H4 (cell line): Measurements from ENCODE around the gene DUSP10. TPM values are rescaled to one million over a fixed set of nuclear protein-coding genes. Genes with fewer than 3 reads are reported as not detected.
A peak's percentile ranks its signal among the peaks of the same experiment; 100 is the strongest.

Source experiments
- DNase-seq: peaks from one replicate; pipeline ENCODE4 v3.0.0-alpha.2; 2015; ENCODE audit warnings: low spot score
- total RNA-seq: library from RNA; depleted of rRNA; stranded (reverse); fragments of >200 nt; shearing (Covaris generic); gene quantifications from 2 replicates; pipeline ENCODE4 v1.2.3, GENCODE V29; 2014

Gene DUSP10
- total RNA-seq, 1 experiment from 2014 or later, result 19.6 TPM

GRCh38 chr1:221765527-221765926, 23.6 kb upstream of the DUSP10 start:
- DNase-seq, result no peak

GRCh38 chr1:221762121-221762520, 20.2 kb upstream of the DUSP10 start:
- DNase-seq, result no peak

- DNase-seq, result no peak
Measured at GRCh38 chr1:221761354-221762002, 19.6 kb upstream of the DUSP10 start.

- DNase-seq, result no peak
Measured at GRCh38 chr1:221760911-221761310, 19.0 kb upstream of the DUSP10 start.

- DNase-seq, result no peak
Measured at GRCh38 chr1:221759436-221759835, 17.5 kb upstream of the DUSP10 start.

GRCh38 chr1:221758455-221758854, 16.6 kb upstream of the DUSP10 start:
- no peak for DNase-seq

- no peak for DNase-seq
Measured at GRCh38 chr1:221756830-221757551, 15.1 kb upstream of the DUSP10 start.

- DNase-seq, result no peak
Measured at GRCh38 chr1:221753828-221754188, 11.9 kb upstream of the DUSP10 start.

GRCh38 chr1:221751226-221751887, 9.5 kb upstream of the DUSP10 start:
- no peak for DNase-seq

- DNase-seq, result no peak
Measured at GRCh38 chr1:221748981-221749380, 7.1 kb upstream of the DUSP10 start.

- DNase-seq, result no peak
Measured at GRCh38 chr1:221747839-221748238, 6.0 kb upstream of the DUSP10 start.

GRCh38 chr1:221743416-221744208, 1.7 kb upstream of the DUSP10 start:
- DNase-seq, result no peak

- peak; percentile 74 for DNase-seq
Measured at GRCh38 chr1:221742555-221743415, 896 bp upstream of the DUSP10 start.

- no peak for DNase-seq
Measured at GRCh38 chr1:221740993-221741702, 741 bp downstream of the DUSP10 start.

- DNase-seq, result no peak
Measured at GRCh38 chr1:221740369-221740992, 1.4 kb downstream of the DUSP10 start.

GRCh38 chr1:221739677-221740025, 2.2 kb downstream of the DUSP10 start:
- no peak for DNase-seq

- no peak for DNase-seq
Measured at GRCh38 chr1:221739018-221739676, 2.7 kb downstream of the DUSP10 start.

- DNase-seq, result no peak
Measured at GRCh38 chr1:221736714-221737113, 5.2 kb downstream of the DUSP10 start.

GRCh38 chr1:221735999-221736398, 5.9 kb downstream of the DUSP10 start:
- no peak for DNase-seq

- no peak for DNase-seq
Measured at GRCh38 chr1:221734187-221734586, 7.7 kb downstream of the DUSP10 start.
